GM18526 (cell line): Measurements from ENCODE around the gene TMEM101.

ENCODE experiments used
- POLR2A ChIP-seq: IDR thresholded peaks from 3 replicates; pipeline ENCODE4 v1.6.1; 2011; ENCODE audit not compliant: insufficient read length; ENCODE audit errors: extremely low read depth

The TMEM101 gene

GRCh38 chr17:44006598-44007345 is 8.0 kb downstream of the TMEM101 start:
- no peak for TF ChIP-seq POLR2A

- TF ChIP-seq POLR2A, result no peak
These were observed 8.5 kb downstream of the TMEM101 start for GRCh38 chr17:44006272-44006597.

GRCh38 chr17:44005527-44006271 is 9.1 kb downstream of the TMEM101 start:
- no peak for TF ChIP-seq POLR2A

- no peak for TF ChIP-seq POLR2A
These were observed 9.8 kb downstream of the TMEM101 start for GRCh38 chr17:44004761-44005526.

- no peak for TF ChIP-seq POLR2A
These were observed 10.5 kb downstream of the TMEM101 start, which contains the start of gene NAGS for GRCh38 chr17:44004077-44004760. TSS of gene NAGS (plus strand) at chr17:44004622. CDS start at chr17:44004664, 42 bp downstream.

GRCh38 chr17:44002141-44002848 is 12.5 kb downstream of the TMEM101 start:
- no peak for TF ChIP-seq POLR2A

- no peak for TF ChIP-seq POLR2A
These were observed 13.3 kb downstream of the TMEM101 start for GRCh38 chr17:44001461-44001920.

GRCh38 chr17:44000871-44001460 is 13.8 kb downstream of the TMEM101 start:
- TF ChIP-seq POLR2A, result no peak

GRCh38 chr17:44000141-44000860 is 14.5 kb downstream of the TMEM101 start:
- TF ChIP-seq POLR2A, result no peak

- no peak for TF ChIP-seq POLR2A
These were observed 15.7 kb downstream of the TMEM101 start for GRCh38 chr17:43999024-43999423.

GRCh38 chr17:43998552-43998951 is 16.2 kb downstream of the TMEM101 start:
- TF ChIP-seq POLR2A, result no peak

- TF ChIP-seq POLR2A, result no peak
These were observed 19.7 kb downstream of the TMEM101 start for GRCh38 chr17:43995150-43995471.

- no peak for TF ChIP-seq POLR2A
These were observed 20.3 kb downstream of the TMEM101 start for GRCh38 chr17:43994272-43995149.

GRCh38 chr17:43992641-43993040 is 22.1 kb downstream of the TMEM101 start:
- no peak for TF ChIP-seq POLR2A
